GM12878 (cell line): ENCODE data around the gene PPP1R17. TPM values are rescaled to one million over a fixed set of nuclear protein-coding genes. Genes with fewer than 3 reads are reported as not detected.

Experiments used
- ATAC-seq: fragments of 200-7000 bp; cut with Tn5 transposase; 3 replicates; pipeline ENCODE4 v1.9.1; 2020; ENCODE audit warnings: mild to moderate bottlenecking, moderate library complexity
- BruUV-seq: library from RNA; stranded (reverse); fragments of 400-500 nt; replicated peaks from 2 replicates; lab custom pipeline; 2021; lab: Mats Ljungman, UMichigan
- CTCF ChIA-PET: fragments of 300-600 bp; sonication (Branson Sonifier 250); formaldehyde crosslinking; extraction: SDS; loops from one replicate; lab custom pipeline; 2021; ENCODE audit warnings: inconsistent platforms; lab: Yijun Ruan, JAX
- POLR2A ChIA-PET: fragments of 350-600 bp; formaldehyde crosslinking; extraction: SDS; loops from one replicate; lab custom pipeline; 2021; ENCODE audit warnings: inconsistent platforms; lab: Charles Lee
- RAD21 ChIA-PET: fragments of 300-600 bp; sonication (Branson Sonifier 250); formaldehyde crosslinking; loops from one replicate; lab custom pipeline; 2023; ENCODE audit warnings: antibody characterized with exemption; ENCODE audit not compliant: unreplicated experiment; lab: Charles Lee
- SMC1A ChIA-PET: fragments of 300-600 bp; sonication (Branson Sonifier 250); formaldehyde crosslinking; loops from one replicate; lab custom pipeline; 2023; ENCODE audit not compliant: unreplicated experiment, uncharacterized antibody; lab: Charles Lee
- DNase-seq: peaks from one replicate; pipeline ENCODE4 v3.0.0-alpha.2; 2011; ENCODE audit warnings: low read depth, low spot score
- FAIRE-seq: peaks from 3 replicates; lab custom pipeline; 2011; peaks lifted over from hg19 to GRCh38; lab: Jason Lieb, UNC
- H2AFZ ChIP-seq: 2 replicates; pipeline ENCODE4 v1.6.0; 2011; ENCODE audit warnings: low read depth, low read length, control low read depth; ENCODE audit not compliant: control insufficient read depth
- H3K27ac ChIP-seq: 2 replicates; pipeline ENCODE4 v1.5.1; 2011; ENCODE audit warnings: control low read depth; ENCODE audit not compliant: control insufficient read depth, insufficient read depth
- H3K27me3 ChIP-seq, 2 experiments: replicated peaks in 1 of 2; 2 replicates each; pipeline versions ENCODE4 v1.6.0 to v1.6.1; 2011; ENCODE audit warnings: low read length in 1 of 2; ENCODE audit not compliant: control insufficient read depth in 2 of 2, insufficient read depth in 2 of 2
- H3K36me3 ChIP-seq, 2 experiments: 2 replicates each; pipeline ENCODE4 v1.5.1; 2011; ENCODE audit warnings: low read length in 1 of 2; ENCODE audit not compliant: control insufficient read depth in 2 of 2, insufficient read depth in 2 of 2
- H3K4me1 ChIP-seq: 2 replicates; pipeline ENCODE4 v1.6.1; 2011; ENCODE audit warnings: mild to moderate bottlenecking, low read length, moderate library complexity, mixed read lengths; ENCODE audit not compliant: control insufficient read depth, insufficient read depth
- H3K4me2 ChIP-seq: 2 replicates; pipeline ENCODE4 v1.6.0; 2011; ENCODE audit warnings: control low read depth; ENCODE audit not compliant: control insufficient read depth, insufficient read depth
- H3K4me3 ChIP-seq: fragments of 200-600 bp; sonication (generic); 2 replicates; pipeline ENCODE4 v1.5.1; 2016
- H3K79me2 ChIP-seq: 2 replicates; pipeline ENCODE4 v1.6.0; 2011; ENCODE audit warnings: low read length; ENCODE audit not compliant: control insufficient read depth, insufficient read depth
- H3K9ac ChIP-seq: 2 replicates; pipeline ENCODE4 v1.8.0; 2011; ENCODE audit warnings: low read length, control low read depth, mixed read lengths; ENCODE audit not compliant: control insufficient read depth, insufficient read depth
- H3K9me3 ChIP-seq: replicated peaks from 3 replicates; pipeline ENCODE4 v1.5.1; 2011; ENCODE audit warnings: mild to moderate bottlenecking, low read length; ENCODE audit not compliant: control insufficient read depth, insufficient read depth
- H4K20me1 ChIP-seq: 2 replicates; pipeline ENCODE4 v1.6.0; 2011; ENCODE audit not compliant: control insufficient read depth, insufficient read depth
- ESRRA ChIP-seq: IDR thresholded peaks from 2 replicates; pipeline ENCODE4 v1.6.1; 2012; ENCODE audit warnings: mild to moderate bottlenecking, low read length, improper control_type of control experiment
- GATAD2B ChIP-seq: fragments of 450-650 bp; conservative IDR thresholded peaks from 2 replicates; pipeline ENCODE4 v1.6.1; 2017; ENCODE audit warnings: low read depth, mild to moderate bottlenecking, moderate library complexity
- HCFC1 ChIP-seq: fragments of 150-350 bp; IDR thresholded peaks from 2 replicates; pipeline ENCODE4 v1.6.1; 2014; ENCODE audit warnings: low read length
- KDM1A ChIP-seq: fragments of 200-600 bp; sonication (generic); IDR thresholded peaks from 2 replicates; pipeline ENCODE4 v1.6.1; 2016; ENCODE audit warnings: borderline replicate concordance
- MTA3 ChIP-seq: IDR thresholded peaks from 2 replicates; pipeline ENCODE4 v1.6.1; 2012; ENCODE audit warnings: low read length, inconsistent platforms, borderline replicate concordance
- MXI1 ChIP-seq: fragments of 150-350 bp; IDR thresholded peaks from 2 replicates; pipeline ENCODE4 v1.6.1; 2011; ENCODE audit warnings: low read depth, mild to moderate bottlenecking, inconsistent platforms, low read length, improper control_type of control experiment
- RBBP5 ChIP-seq: fragments of 200-600 bp; sonication (generic); conservative IDR thresholded peaks from 2 replicates; pipeline ENCODE4 v1.6.1; 2016
- YY1 ChIP-seq: IDR thresholded peaks from 2 replicates; pipeline ENCODE4 v1.6.1; 2011; ENCODE audit warnings: low read depth, mild to moderate bottlenecking, low read length
- ZNF24 ChIP-seq: fragments of 450-650 bp; IDR thresholded peaks from 2 replicates; pipeline ENCODE4 v1.6.1; 2017; ENCODE audit warnings: antibody characterized with exemption, mild to moderate bottlenecking
- WGBS: methylation state at CpG from one replicate; pipeline ENCODE4 v1.1.6; 2016; ENCODE audit warnings: low lambda C conversion rate; ENCODE audit not compliant: insufficient replicate concordance, insufficient coverage; ENCODE audit errors: missing lambda C conversion rate; 5-methylcytosine and 5-hydroxymethylcytosine counted together
- in situ Hi-C: fragments of 300-500 bp; cut with MboI; formaldehyde crosslinking; loops from 9 replicates; pipeline ENCODE4 v1.14.3; 2018; ENCODE audit warnings: mixed read lengths
- intact Hi-C: fragments of 100-400 bp; cut with micrococcal nuclease; formaldehyde crosslinking; loops from one replicate; pipeline ENCODE4 v1.14.2; 2022; ENCODE audit not compliant: unreplicated experiment
- polyA plus RNA-seq, 11 experiments: library from polyadenylated mRNA; depleted of rRNA in 4 of 11; unstranded in 6 of 11; stranded (reverse) in 5 of 11; fragments of >200 nt; fragmentation: Nextera tagmentation in 4 of 11; fragmentation: Illumina TruSeq in 1 of 11; extraction: Ambion mirVana in 4 of 11; extraction: Trizol in 1 of 11; gene quantifications; 1 replicate in 1 of 11; 2 replicates in 10 of 11; pipeline versions ENCODE4 v1.2.1 to v1.2.3, GENCODE V29; 2011 to 2016; ENCODE audit warnings: inconsistent platforms in 2 of 11, missing spikeins in 2 of 11, low read depth in 1 of 11
- total RNA-seq, 4 experiments: library from RNA; depleted of rRNA in 3 of 4; stranded (reverse); fragments of >200 nt in 3 of 4; fragmentation: Illumina TruSeq in 1 of 4; extraction: Trizol in 1 of 4; gene quantifications; 2 replicates each; pipeline versions ENCODE4 v1.2.1 to v1.2.3, GENCODE V29; 2013 to 2021
- TF ChIP-seq, protein P1 (sequence below): fragments of 450-650 bp; IDR thresholded peaks from 2 replicates; pipeline ENCODE4 v1.6.1; 2016; ENCODE audit warnings: mild to moderate bottlenecking
- TF ChIP-seq, protein P2 (sequence below): IDR thresholded peaks from 2 replicates; pipeline ENCODE4 v1.6.1; 2012; ENCODE audit warnings: low read depth, low read length, improper control_type of control experiment
- TF ChIP-seq, protein P3 (sequence below): fragments of 150-350 bp; IDR thresholded peaks from 2 replicates; pipeline ENCODE4 v1.6.1; 2016; ENCODE audit warnings: low read depth, low read length

Gene PPP1R17
- total and polyA plus RNA-seq, 10 of the 15 experiments (the other 5 are each of a cell fraction or from before 2014, with no cell fraction given), result 0.05 to 0.28 (median 0.19) TPM; not detected in 7

DNA sequence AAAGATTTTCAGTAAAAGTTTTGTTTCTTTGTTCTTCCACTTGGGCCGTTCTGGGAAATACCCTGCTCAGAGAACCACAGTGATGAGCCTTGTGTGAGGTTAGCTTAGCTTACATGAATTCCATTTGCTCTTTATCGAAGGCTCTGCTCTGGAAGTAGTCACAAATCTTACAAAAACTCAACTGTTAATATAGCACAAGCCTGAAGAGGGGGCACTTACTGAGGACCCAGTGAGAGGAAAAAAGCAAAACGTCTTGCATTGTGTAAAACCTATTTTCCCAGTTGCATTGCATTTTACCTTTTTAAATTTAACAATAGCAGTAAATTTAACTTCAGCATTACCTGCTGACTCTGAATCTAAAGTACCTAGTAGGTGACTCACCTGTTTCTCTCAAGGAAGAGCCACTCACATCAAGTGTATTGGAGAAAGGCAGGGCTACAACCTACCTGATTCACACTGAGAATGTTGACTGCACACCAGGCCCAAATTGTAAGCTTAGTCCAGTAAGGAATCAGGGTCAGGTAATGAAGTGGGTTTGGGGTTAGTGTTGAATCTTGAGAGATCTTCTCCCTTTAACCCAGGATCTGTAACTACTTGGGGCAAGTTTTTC is 42.3 kb downstream of the PPP1R17 start:
- DNase-seq (no peak), FAIRE-seq (no peak), ATAC-seq (no peak)
- Histone ChIP-seq H3K9ac (no peak overlapping the region), H3K27ac (no peak overlapping the region), H3K9me3 (no peaks in the 10 kb centered on the region), H3K27me3 (no peaks in the 10 kb centered on the region; a peak in 2 of 4 replicates), H3K36me3 (no peaks in the 10 kb centered on the region), H3K4me1 (no peaks in the 10 kb centered on the region), H4K20me1 (no peaks in the 10 kb centered on the region), H3K4me3 (no peak overlapping the region), H3K4me2 (no peak overlapping the region), H2AFZ (no peak overlapping the region), H3K79me2 (no peaks in the 10 kb centered on the region)
- CTCF ChIA-PET, result interaction anchor here (0.9 to 2.8 kb wide), 5 partner anchors 26 to 308 kb away, joined by 3 to 12 read pairs (median 3); no protein-coding TSS in a partner anchor
- BruUV-seq, result no TSS peak
- POLR2A ChIA-PET, result no interaction called here
- in situ Hi-C loops, result no loop called here
- RAD21 ChIA-PET, result interaction anchor here (0.7 to 1.1 kb wide), 3 partner anchors 23 to 42 kb away, joined by 3 to 4 read pairs (median 3); no protein-coding TSS in a partner anchor
- SMC1A ChIA-PET, result interaction anchor here (1.0 to 2.6 kb wide), 6 partner anchors 8 to 286 kb away, joined by 3 to 14 read pairs (median 4); no protein-coding TSS in a partner anchor
- intact Hi-C loops, result no loop called here
- TF ChIP-seq ESRRA, result no peak
- TF ChIP-seq MTA3, result no peak
- TF ChIP-seq ZNF24, result no peak
- TF ChIP-seq, all 136 proteins: peak for 0
- WGBS, result 31% methylated on average over 3 of the region's 3 CpGs

DNA sequence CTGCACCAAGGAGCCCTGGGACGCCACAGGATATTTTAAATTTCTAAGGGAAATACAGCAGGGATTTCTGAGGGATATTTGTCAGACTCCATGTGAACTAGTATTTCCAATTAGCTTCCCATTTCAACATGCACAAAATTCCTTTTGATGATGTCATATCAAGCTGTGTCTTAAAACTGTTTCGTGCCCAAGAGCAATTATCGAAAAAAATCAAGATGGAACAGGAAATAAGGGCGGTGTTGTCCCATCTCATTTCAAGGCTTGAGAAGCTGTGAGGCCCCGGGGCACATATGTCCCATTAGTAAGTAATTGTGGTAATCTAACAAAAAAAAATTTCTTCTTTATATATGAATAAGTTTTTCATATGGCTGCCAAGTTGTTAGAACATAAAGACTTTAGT is 47.4 kb downstream of the PPP1R17 start:
- no peak overlapping the region for H2AFZ ChIP-seq
- BruUV-seq, result no TSS peak
- H3K4me2 ChIP-seq, result no peak overlapping the region
- no peaks in the 10 kb centered on the region for H3K9me3 ChIP-seq
- FAIRE-seq (no peak), ATAC-seq (no peak), DNase-seq (no peak)
- no peaks in the 10 kb centered on the region for H3K36me3 ChIP-seq
- no peak overlapping the region for H3K9ac ChIP-seq
- no peaks in the 10 kb centered on the region for H4K20me1 ChIP-seq
- H3K79me2 ChIP-seq, result no peaks in the 10 kb centered on the region
- intact Hi-C loops, result no loop called here
- SMC1A ChIA-PET, result interaction anchor here (0.8 to 2.5 kb wide), 6 partner anchors 27 to 291 kb away, joined by 3 to 18 read pairs (median 4); no protein-coding TSS in a partner anchor
- H3K27me3 ChIP-seq, result no peaks in the 10 kb centered on the region; a peak in 1 of 4 replicates
- WGBS, result 10% methylated on average over 5 of the region's 5 CpGs
- CTCF ChIA-PET, result interaction anchor here (0.9 to 2.6 kb wide), 9 partner anchors 9 to 600 kb away, joined by 3 to 32 read pairs (median 7); no protein-coding TSS in a partner anchor
- no peak overlapping the region for H3K4me3 ChIP-seq
- POLR2A ChIA-PET, result no interaction called here
- in situ Hi-C loops, result loop anchor here (10.0 kb wide), 1 partner anchor 750 kb away; no protein-coding TSS in a partner anchor
- RAD21 ChIA-PET, result interaction anchor here (0.9 to 2.3 kb wide), 6 partner anchors 38 to 600 kb away, joined by 3 to 16 read pairs (median 4); no protein-coding TSS in a partner anchor
- no peak overlapping the region for H3K27ac ChIP-seq
- no peaks in the 10 kb centered on the region for H3K4me1 ChIP-seq
- TF ChIP-seq HCFC1, result no peak
- no peak for TF ChIP-seq YY1
- no peak for TF ChIP-seq KDM1A
- TF ChIP-seq MXI1, result no peak
- no peak for TF ChIP-seq RBBP5
- TF ChIP-seq, protein P1, sequence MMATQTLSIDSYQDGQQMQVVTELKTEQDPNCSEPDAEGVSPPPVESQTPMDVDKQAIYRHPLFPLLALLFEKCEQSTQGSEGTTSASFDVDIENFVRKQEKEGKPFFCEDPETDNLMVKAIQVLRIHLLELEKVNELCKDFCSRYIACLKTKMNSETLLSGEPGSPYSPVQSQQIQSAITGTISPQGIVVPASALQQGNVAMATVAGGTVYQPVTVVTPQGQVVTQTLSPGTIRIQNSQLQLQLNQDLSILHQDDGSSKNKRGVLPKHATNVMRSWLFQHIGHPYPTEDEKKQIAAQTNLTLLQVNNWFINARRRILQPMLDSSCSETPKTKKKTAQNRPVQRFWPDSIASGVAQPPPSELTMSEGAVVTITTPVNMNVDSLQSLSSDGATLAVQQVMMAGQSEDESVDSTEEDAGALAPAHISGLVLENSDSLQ, result no peak
- TF ChIP-seq, protein P2, sequence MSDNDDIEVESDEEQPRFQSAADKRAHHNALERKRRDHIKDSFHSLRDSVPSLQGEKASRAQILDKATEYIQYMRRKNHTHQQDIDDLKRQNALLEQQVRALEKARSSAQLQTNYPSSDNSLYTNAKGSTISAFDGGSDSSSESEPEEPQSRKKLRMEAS, result no peak
- TF ChIP-seq GATAD2B, result no peak
- TF ChIP-seq, protein P3, sequence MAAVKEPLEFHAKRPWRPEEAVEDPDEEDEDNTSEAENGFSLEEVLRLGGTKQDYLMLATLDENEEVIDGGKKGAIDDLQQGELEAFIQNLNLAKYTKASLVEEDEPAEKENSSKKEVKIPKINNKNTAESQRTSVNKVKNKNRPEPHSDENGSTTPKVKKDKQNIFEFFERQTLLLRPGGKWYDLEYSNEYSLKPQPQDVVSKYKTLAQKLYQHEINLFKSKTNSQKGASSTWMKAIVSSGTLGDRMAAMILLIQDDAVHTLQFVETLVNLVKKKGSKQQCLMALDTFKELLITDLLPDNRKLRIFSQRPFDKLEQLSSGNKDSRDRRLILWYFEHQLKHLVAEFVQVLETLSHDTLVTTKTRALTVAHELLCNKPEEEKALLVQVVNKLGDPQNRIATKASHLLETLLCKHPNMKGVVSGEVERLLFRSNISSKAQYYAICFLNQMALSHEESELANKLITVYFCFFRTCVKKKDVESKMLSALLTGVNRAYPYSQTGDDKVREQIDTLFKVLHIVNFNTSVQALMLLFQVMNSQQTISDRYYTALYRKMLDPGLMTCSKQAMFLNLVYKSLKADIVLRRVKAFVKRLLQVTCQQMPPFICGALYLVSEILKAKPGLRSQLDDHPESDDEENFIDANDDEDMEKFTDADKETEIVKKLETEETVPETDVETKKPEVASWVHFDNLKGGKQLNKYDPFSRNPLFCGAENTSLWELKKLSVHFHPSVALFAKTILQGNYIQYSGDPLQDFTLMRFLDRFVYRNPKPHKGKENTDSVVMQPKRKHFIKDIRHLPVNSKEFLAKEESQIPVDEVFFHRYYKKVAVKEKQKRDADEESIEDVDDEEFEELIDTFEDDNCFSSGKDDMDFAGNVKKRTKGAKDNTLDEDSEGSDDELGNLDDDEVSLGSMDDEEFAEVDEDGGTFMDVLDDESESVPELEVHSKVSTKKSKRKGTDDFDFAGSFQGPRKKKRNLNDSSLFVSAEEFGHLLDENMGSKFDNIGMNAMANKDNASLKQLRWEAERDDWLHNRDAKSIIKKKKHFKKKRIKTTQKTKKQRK, result no peak
